Mesendoderm (in vitro differentiated cells): ENCODE measurements around the gene KRTAP10-10.

Experiments
- DNase-seq: peaks from one replicate; pipeline ENCODE4 v3.0.0; 2013
- H2AK5ac ChIP-seq: 2 replicates; pipeline ENCODE4 v1.6.1; 2013; ENCODE audit warnings: low read length, inconsistent platforms
- H2BK120ac ChIP-seq: 2 replicates; pipeline ENCODE4 v1.6.1; 2013; ENCODE audit warnings: low read depth, mild to moderate bottlenecking, low read length, moderate library complexity, mixed read lengths
- H2BK15ac ChIP-seq: replicated peaks from 2 replicates; pipeline ENCODE4 v1.6.1; 2013; ENCODE audit warnings: low read depth, mild to moderate bottlenecking, moderate library complexity
- H2BK5ac ChIP-seq: 2 replicates; pipeline ENCODE4 v1.6.1; 2013; ENCODE audit warnings: low read length, inconsistent platforms
- H3K18ac ChIP-seq: 2 replicates; pipeline ENCODE4 v1.6.1; 2013; ENCODE audit warnings: mild to moderate bottlenecking, low read length, mixed read lengths
- H3K23ac ChIP-seq: one replicate; pipeline ENCODE4 v1.6.1; 2013; ENCODE audit warnings: low read length
- H3K27ac ChIP-seq: 2 replicates; pipeline ENCODE4 v1.5.1; 2013; ENCODE audit warnings: low read depth, mild to moderate bottlenecking, inconsistent platforms, low read length, moderate library complexity
- H3K27me3 ChIP-seq: 2 replicates; pipeline ENCODE4 v1.6.1; 2013; ENCODE audit warnings: low read length, control low read depth, mild to moderate bottlenecking, inconsistent platforms; ENCODE audit not compliant: insufficient read depth, poor library complexity
- H3K36me3 ChIP-seq: 2 replicates; pipeline ENCODE4 v1.6.1; 2013; ENCODE audit warnings: low read length, inconsistent platforms; ENCODE audit not compliant: control insufficient read depth, insufficient read depth
- H3K4ac ChIP-seq: one replicate; pipeline ENCODE4 v1.6.1; 2013; ENCODE audit warnings: low read depth, mild to moderate bottlenecking, low read length, moderate library complexity
- H3K4me1 ChIP-seq: 2 replicates; pipeline ENCODE4 v1.6.1; 2013; ENCODE audit warnings: low read depth, low read length, inconsistent platforms; ENCODE audit not compliant: control insufficient read depth
- H3K4me2 ChIP-seq: 2 replicates; pipeline ENCODE4 v1.6.1; 2013; ENCODE audit warnings: low read length
- H3K4me3 ChIP-seq: 2 replicates; pipeline ENCODE4 v1.5.1; 2013; ENCODE audit warnings: mild to moderate bottlenecking, low read length
- H3K56ac ChIP-seq: one replicate; pipeline ENCODE4 v1.6.1; 2013; ENCODE audit warnings: low read length
- H3K79me1 ChIP-seq: 2 replicates; pipeline ENCODE4 v1.6.1; 2013; ENCODE audit warnings: low read length, inconsistent platforms
- H3K79me2 ChIP-seq: 2 replicates; pipeline ENCODE4 v1.6.1; 2013; ENCODE audit warnings: mild to moderate bottlenecking, low read length; ENCODE audit not compliant: control insufficient read depth, insufficient read depth
- H3K9ac ChIP-seq: 2 replicates; pipeline ENCODE4 v1.6.1; 2013; ENCODE audit warnings: low read length, inconsistent platforms
- H4K5ac ChIP-seq: one replicate; pipeline ENCODE4 v1.6.1; 2013; ENCODE audit warnings: low read length
- H4K8ac ChIP-seq: one replicate; pipeline ENCODE4 v1.6.1; 2013; ENCODE audit warnings: low read depth, mild to moderate bottlenecking, control low read depth, low read length, moderate library complexity
- WGBS: extraction: QIAGEN DNeasy Blood & Tissue Kit; methylation state at CpG from one replicate; pipeline ENCODE4 v1.1.7; 2013; ENCODE audit warnings: low lambda C conversion rate, missing lambda C conversion rate; ENCODE audit not compliant: insufficient coverage; ENCODE audit errors: extremely low coverage; 5-methylcytosine and 5-hydroxymethylcytosine counted together

KRTAP10-10 gene

DNA sequence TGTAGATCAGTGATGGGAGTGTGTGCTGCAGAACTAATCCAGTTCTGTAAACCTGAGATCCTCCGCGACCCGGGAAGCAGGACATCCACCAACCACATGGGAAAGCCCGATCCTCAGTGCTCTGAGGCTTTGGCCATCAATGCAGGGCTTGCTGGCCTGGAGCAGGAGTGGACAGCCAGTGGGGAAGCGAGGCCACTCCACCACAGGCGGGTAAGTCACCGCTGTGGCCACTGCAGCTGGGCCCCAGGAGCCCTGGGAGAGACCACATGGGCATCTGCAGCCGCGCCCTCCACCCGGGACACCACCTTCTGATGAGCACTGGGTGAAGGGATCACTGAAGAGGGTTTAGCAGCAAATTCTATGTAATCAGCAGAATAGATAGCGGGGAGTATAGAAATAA lies 44.0 kb downstream of the KRTAP10-10 start:
- Histone ChIP-seq H3K4ac (no peak overlapping the region), H3K56ac (no peak overlapping the region), H3K18ac (no peak overlapping the region), H2AK5ac (no peak overlapping the region), H3K79me2 (no peaks in the 10 kb centered on the region), H3K4me2 (no peak overlapping the region), H3K9ac (no peak overlapping the region), H3K23ac (no peak overlapping the region), H3K4me3 (no peak overlapping the region), H3K27me3 (no peaks in the 10 kb centered on the region), H4K5ac (no peak overlapping the region), H2BK5ac (no peak overlapping the region), H2BK120ac (no peak overlapping the region), H3K4me1 (no peaks in the 10 kb centered on the region), H2BK15ac (no peak overlapping the region), H3K79me1 (no peaks in the 10 kb centered on the region), H3K36me3 (no peaks in the 10 kb centered on the region), H4K8ac (no peak overlapping the region), H3K27ac (no peak overlapping the region)
- no CpG with 5 or more reads among the region's 11 CpGs for WGBS
- DNase-seq: no peak

DNA sequence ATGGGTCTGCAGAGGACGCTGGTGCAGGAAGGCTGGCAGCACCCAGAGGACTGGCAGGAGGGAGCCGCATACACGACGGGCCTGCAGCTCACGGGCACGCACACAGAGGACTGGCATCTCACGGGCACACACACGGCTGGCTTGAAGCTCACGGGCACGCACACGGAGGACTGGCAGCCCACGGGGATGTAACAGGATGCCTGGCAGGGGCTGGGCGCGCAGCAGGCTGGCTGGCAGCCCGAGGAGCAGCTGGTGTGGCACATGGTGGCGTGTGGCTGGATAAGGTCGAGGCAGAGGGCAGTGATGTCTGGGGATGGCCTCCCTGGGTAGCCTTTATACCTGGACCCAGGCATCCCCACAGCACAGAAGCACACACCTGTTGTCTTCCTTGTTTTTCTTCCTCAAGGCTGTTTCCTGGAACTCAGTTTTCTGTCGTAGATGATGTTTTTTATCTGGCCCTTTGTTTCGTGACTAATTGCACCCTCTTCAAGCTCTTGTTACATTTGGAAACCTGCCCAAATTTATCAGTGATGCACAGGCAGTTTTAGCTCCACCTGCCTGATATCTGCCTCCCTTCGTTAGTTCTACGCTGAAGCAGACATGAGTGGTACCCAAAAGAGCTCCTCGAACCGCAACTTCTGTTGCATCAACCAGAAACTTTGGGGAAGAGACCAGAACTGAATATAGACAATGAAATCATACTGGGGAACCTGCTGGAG lies 44.9 kb downstream of the KRTAP10-10 start, which contains the start of gene KRTAP12-1:
TSS of gene KRTAP12-1 (minus strand) at position 303 of the 719 bp plus-strand sequence. CDS start at position 263, 40 bp downstream.
- Histone ChIP-seq H2AK5ac (no peak within 1 kb of the TSS), H3K18ac (no peak within 1 kb of the TSS), H3K27ac (no peak within 1 kb of the TSS), H3K79me2 (no peaks in the 10 kb centered on the region), H3K36me3 (no peaks in the 10 kb centered on the region), H3K27me3 (no peaks in the 10 kb centered on the region), H3K23ac (no peak within 1 kb of the TSS), H3K79me1 (no peaks in the 10 kb centered on the region), H2BK15ac (no peak within 1 kb of the TSS), H2BK120ac (no peak within 1 kb of the TSS), H4K8ac (no peak within 1 kb of the TSS), H3K9ac (no peak within 1 kb of the TSS), H2BK5ac (no peak within 1 kb of the TSS), H3K4me2 (no peak within 1 kb of the TSS), H3K4ac (no peak within 1 kb of the TSS), H4K5ac (no peak within 1 kb of the TSS), H3K4me1 (peaks cover 2% of the 10 kb centered on the region), H3K4me3 (no peak within 1 kb of the TSS), H3K56ac (no peak within 1 kb of the TSS)
- no CpG with 5 or more reads among the region's 23 CpGs for WGBS
- DNase-seq: no peak

DNA sequence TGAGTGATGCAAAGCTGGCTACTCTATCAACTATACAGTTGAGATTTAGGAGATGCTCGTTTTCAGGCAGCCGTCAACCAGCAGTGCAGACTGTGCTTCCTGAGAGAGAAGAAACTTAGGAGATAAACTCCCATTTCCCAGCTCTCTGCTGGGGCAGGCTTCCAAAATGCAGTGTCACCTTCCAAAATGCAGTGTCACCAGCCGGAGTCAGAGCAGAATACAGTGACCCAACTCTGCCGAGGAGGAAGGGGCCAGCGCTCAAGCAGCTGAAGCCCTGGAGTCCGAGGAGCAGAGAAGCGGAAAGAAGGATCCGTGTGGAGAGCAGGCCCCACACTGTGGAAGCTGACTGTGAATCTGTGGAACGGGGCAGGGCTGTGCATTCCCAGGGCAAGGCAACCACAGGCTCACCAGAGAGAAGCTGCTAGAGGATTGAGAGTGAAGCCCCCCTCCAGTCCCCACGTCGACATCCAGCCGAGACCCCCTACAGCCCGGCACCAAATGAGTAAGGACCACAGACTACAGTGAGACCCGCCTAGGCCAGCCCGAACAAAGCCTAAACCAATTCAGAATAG lies 45.5 kb downstream of the KRTAP10-10 start:
- no peak overlapping the region for H2BK15ac ChIP-seq
- H4K5ac ChIP-seq: no peak overlapping the region
- H3K4me3 ChIP-seq: no peak overlapping the region
- DNase-seq: no peak
- no peak overlapping the region for H3K9ac ChIP-seq
- H3K23ac ChIP-seq: no peak overlapping the region
- H3K4me1 ChIP-seq: peaks cover 5% of the 10 kb centered on the region
- H3K56ac ChIP-seq: no peak overlapping the region
- no peaks in the 10 kb centered on the region for H3K27me3 ChIP-seq
- H4K8ac ChIP-seq: no peak overlapping the region
- no peak overlapping the region for H3K27ac ChIP-seq
- no peaks in the 10 kb centered on the region for H3K36me3 ChIP-seq
- H2AK5ac ChIP-seq: no peak overlapping the region
- no peak overlapping the region for H3K18ac ChIP-seq
- no CpG with 5 or more reads among the region's 15 CpGs for WGBS
- H3K79me1 ChIP-seq: no peaks in the 10 kb centered on the region
- no peak overlapping the region for H2BK120ac ChIP-seq
- H3K4ac ChIP-seq: no peak overlapping the region
- H3K4me2 ChIP-seq: no peak overlapping the region
- no peaks in the 10 kb centered on the region for H3K79me2 ChIP-seq
- H2BK5ac ChIP-seq: no peak overlapping the region

DNA sequence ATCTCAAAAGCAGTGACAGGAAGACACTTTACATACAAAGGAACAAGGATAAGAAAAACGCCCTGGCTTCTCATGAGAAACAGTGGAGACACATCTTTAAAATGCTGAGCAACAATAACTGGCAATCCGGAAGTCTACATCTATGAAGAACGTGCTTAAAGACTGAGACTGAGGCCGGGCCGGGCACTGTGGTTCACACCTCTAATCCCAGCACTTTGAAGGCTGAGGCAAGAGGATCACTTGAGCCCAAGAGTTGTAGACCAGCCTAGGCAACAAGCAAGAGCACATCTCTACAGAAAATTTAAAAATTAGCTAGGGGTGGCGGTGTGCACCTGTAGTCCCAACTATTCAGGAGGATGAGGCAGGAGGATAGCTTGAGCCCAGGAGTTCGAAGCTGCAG lies 46.9 kb downstream of the KRTAP10-10 start:
- peaks cover 5% of the 10 kb centered on the region for H3K4me1 ChIP-seq
- H2BK15ac ChIP-seq: no peak overlapping the region
- H3K4me2 ChIP-seq: no peak overlapping the region
- no peaks in the 10 kb centered on the region for H3K27me3 ChIP-seq
- no peak overlapping the region for H4K5ac ChIP-seq
- no peak overlapping the region for H2AK5ac ChIP-seq
- H3K79me1 ChIP-seq: no peaks in the 10 kb centered on the region
- H3K18ac ChIP-seq: no peak overlapping the region
- no peak overlapping the region for H3K23ac ChIP-seq
- H3K4ac ChIP-seq: no peak overlapping the region
- H3K4me3 ChIP-seq: no peak overlapping the region
- H4K8ac ChIP-seq: no peak overlapping the region
- H3K27ac ChIP-seq: no peak overlapping the region
- no peak overlapping the region for H2BK120ac ChIP-seq
- WGBS: no CpG with 5 or more reads among the region's 7 CpGs
- H3K56ac ChIP-seq: no peak overlapping the region
- DNase-seq: no peak
- H2BK5ac ChIP-seq: no peak overlapping the region
- H3K9ac ChIP-seq: no peak overlapping the region
- no peaks in the 10 kb centered on the region for H3K79me2 ChIP-seq
- H3K36me3 ChIP-seq: no peaks in the 10 kb centered on the region

DNA sequence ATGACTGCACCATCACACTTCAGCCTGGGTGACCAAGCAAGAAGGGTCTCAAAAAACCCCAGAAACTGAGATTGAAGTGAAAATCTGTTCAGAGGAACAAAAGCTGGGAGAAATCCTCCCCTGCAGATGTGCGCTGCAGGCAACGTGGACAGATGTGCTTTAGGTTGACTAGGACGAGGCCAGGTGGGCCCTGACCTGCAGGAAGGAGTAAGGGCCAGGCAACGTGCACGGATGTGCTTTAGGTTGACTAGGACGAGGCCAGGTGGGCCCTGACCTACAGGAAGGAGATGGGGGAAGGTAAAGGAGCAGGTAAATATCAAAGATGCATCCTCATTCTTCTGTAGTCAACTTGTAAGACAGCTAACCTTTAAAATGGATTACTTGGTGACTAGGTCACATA lies 47.3 kb downstream of the KRTAP10-10 start:
- Histone ChIP-seq H3K4ac (no peak overlapping the region), H2AK5ac (no peak overlapping the region), H2BK120ac (no peak overlapping the region), H3K18ac (no peak overlapping the region), H3K27ac (no peak overlapping the region), H2BK15ac (no peak overlapping the region), H3K4me1 (peaks cover 5% of the 10 kb centered on the region), H3K36me3 (no peaks in the 10 kb centered on the region), H3K23ac (no peak overlapping the region), H3K56ac (no peak overlapping the region), H4K8ac (no peak overlapping the region), H3K4me3 (no peak overlapping the region), H3K79me2 (no peaks in the 10 kb centered on the region), H3K9ac (no peak overlapping the region), H3K27me3 (no peaks in the 10 kb centered on the region), H3K4me2 (no peak overlapping the region), H4K5ac (no peak overlapping the region), H2BK5ac (no peak overlapping the region), H3K79me1 (no peaks in the 10 kb centered on the region)
- DNase-seq: no peak
- no CpG with 5 or more reads among the region's 6 CpGs for WGBS
